ENCODE measurements around the gene CAMSAP2.

Gene CAMSAP2

DNA sequence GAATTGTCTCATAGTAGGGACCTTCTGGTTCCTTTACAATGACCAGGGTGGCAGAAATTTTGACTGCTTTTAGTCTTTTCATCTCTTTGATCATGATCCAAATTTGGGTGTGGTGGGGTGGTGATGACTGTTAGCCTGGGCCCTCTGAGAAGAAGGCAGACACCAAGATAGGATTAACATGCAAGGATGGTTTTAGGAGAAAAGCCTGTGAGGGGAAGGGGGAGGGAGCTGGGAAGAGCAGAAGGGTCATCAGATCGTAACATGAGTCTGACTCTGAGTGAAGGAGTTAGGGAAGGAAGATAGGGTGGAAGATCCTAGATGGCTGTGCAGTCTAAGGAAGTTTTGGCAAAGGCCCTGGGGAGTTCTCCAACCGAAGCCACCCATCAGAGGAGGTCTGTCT, 28.5 kb upstream of the CAMSAP2 start:
- Histone ChIP-seq H3K27me3 (no peaks in the 10 kb centered on the region), H3K4me3 (ENCODE audit: low read depth in 1 of 2, low read length in 1 of 2) (no peak overlapping the region), H3K9me3 (no peaks in the 10 kb centered on the region), H3K27ac (no peak overlapping the region), H3K4me1 (ENCODE audit: control insufficient read depth in 1 of 2, insufficient read depth in 1 of 2, low read depth in 1 of 2, low read length in 1 of 2) (no peaks in the 10 kb centered on the region), H3K36me3 (no peaks in the 10 kb centered on the region)
- TF ChIP-seq, protein P1, sequence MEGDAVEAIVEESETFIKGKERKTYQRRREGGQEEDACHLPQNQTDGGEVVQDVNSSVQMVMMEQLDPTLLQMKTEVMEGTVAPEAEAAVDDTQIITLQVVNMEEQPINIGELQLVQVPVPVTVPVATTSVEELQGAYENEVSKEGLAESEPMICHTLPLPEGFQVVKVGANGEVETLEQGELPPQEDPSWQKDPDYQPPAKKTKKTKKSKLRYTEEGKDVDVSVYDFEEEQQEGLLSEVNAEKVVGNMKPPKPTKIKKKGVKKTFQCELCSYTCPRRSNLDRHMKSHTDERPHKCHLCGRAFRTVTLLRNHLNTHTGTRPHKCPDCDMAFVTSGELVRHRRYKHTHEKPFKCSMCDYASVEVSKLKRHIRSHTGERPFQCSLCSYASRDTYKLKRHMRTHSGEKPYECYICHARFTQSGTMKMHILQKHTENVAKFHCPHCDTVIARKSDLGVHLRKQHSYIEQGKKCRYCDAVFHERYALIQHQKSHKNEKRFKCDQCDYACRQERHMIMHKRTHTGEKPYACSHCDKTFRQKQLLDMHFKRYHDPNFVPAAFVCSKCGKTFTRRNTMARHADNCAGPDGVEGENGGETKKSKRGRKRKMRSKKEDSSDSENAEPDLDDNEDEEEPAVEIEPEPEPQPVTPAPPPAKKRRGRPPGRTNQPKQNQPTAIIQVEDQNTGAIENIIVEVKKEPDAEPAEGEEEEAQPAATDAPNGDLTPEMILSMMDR (IDR thresholded peaks at IDR 0.05): no peak

DNA sequence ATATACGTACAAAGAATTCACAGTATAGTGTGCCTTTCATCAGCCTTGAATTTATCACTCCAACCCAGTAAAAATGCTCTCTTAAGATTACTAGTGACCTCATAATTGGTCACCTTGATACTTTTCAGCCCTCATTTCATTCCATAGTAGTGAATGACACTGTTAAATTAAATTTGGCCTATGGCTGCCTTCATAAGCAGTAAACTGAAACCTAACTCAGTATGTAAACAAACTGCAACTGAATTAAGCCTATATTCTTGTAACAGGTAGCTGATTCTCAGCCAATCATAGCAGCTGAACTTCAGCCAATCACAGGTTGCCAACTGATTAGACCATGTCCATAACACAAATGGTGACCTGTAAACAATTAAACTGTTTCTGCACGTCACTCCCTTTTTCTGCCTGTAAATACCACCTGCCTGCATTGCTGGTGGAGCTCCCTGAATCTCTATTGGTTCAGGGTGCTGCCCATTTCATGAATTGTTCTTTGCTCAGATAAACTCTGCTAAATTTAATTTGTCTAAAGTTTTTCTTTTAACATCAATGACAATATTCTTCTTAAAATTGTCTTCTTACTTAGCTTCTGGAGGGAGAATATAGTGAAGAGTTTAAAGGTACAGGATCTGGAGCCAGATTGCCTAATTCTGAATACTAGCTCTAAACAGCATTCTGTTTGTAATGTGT, 24.0 kb upstream of the CAMSAP2 start:
- Histone ChIP-seq H3K36me3 (no peaks in the 10 kb centered on the region), H3K9me3 (no peaks in the 10 kb centered on the region), H3K4me3 (ENCODE audit: low read depth in 1 of 2, low read length in 1 of 2) (no peak overlapping the region), H3K4me1 (ENCODE audit: control insufficient read depth in 1 of 2, insufficient read depth in 1 of 2, low read depth in 1 of 2, low read length in 1 of 2) (no peaks in the 10 kb centered on the region), H3K27ac (no peak overlapping the region), H3K27me3 (no peaks in the 10 kb centered on the region)
- TF ChIP-seq, protein P1 (IDR thresholded peaks at IDR 0.05): no peak

DNA sequence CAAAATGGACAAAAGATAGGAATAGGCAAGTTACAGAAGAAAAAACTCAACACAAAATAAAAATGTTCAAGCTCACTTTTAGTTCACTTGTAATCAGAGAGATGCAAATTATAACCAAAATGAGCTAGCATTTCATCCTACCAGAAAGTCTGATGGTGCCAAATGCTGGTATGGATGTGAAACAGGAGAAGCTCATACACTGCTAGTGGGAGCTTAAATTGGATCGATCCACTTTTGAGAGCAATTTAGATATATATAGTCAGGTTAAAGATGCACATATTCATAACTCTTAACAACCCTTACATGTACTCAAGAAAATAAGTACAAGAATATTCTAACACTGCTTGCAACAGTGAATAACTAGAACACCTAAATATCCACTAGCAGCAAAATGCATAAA, 18.5 kb upstream of the CAMSAP2 start:
- Histone ChIP-seq H3K27ac (no peak overlapping the region), H3K4me3 (ENCODE audit: low read depth in 1 of 2, low read length in 1 of 2) (no peak overlapping the region), H3K4me1 (ENCODE audit: control insufficient read depth in 1 of 2, insufficient read depth in 1 of 2, low read depth in 1 of 2, low read length in 1 of 2) (no peaks in the 10 kb centered on the region), H3K27me3 (no peaks in the 10 kb centered on the region), H3K36me3 (no peaks in the 10 kb centered on the region), H3K9me3 (no peaks in the 10 kb centered on the region)
- TF ChIP-seq, protein P1 (IDR thresholded peaks at IDR 0.05): no peak

DNA sequence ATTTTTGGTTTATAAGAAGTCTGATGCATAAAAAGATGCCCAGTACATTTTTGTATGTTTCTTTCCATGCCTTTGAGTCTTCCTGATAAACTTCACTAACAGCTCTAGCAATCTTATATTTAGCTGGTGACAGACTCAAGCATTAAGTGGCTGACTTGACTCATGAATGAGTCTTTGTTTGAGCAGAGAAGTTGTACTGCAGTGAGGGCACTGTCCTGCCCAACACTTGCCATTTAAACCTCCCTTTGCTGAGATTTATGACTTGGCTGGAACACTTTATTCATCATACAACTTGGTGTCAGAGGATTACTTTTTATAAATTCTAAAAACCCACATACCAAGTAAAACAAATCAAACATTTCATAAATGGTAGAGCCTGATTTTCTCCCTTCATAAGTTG, 14.6 kb upstream of the CAMSAP2 start:
- H3K27ac ChIP-seq: no peak overlapping the region
- TF ChIP-seq, protein P1 (IDR thresholded peaks at IDR 0.05): no peak
- H3K9me3 ChIP-seq: no peaks in the 10 kb centered on the region
- no peak overlapping the region for H3K4me3 ChIP-seq (ENCODE audit: low read depth in 1 of 2, low read length in 1 of 2)
- no peaks in the 10 kb centered on the region for H3K27me3 ChIP-seq
- no peaks in the 10 kb centered on the region for H3K4me1 ChIP-seq (ENCODE audit: control insufficient read depth in 1 of 2, insufficient read depth in 1 of 2, low read depth in 1 of 2, low read length in 1 of 2)
- no peaks in the 10 kb centered on the region for H3K36me3 ChIP-seq

DNA sequence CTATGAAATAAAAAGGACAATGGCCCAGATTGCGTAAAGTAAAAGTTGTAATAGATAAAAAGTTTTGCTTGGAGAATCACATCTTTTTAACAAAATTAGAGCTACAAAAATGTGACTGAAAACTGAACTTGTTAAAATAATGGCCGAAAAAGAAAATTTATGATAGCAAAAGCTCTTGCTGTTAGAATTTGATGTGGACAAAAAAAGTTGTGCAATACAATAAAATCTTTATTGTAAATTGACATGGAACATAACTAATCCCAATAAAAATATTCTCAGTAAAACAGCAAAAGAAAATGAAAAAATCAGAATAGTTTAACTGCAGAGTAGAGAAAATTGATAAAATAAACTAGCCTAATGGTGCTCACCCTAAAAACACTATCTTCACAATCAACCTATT, 11.4 kb upstream of the CAMSAP2 start:
- Histone ChIP-seq H3K36me3 (no peaks in the 10 kb centered on the region), H3K4me3 (ENCODE audit: low read depth in 1 of 2, low read length in 1 of 2) (no peak overlapping the region), H3K4me1 (ENCODE audit: control insufficient read depth in 1 of 2, insufficient read depth in 1 of 2, low read depth in 1 of 2, low read length in 1 of 2) (no peaks in the 10 kb centered on the region), H3K9me3 (no peaks in the 10 kb centered on the region), H3K27ac (no peak overlapping the region), H3K27me3 (peaks cover 16% of the 10 kb centered on the region)
- TF ChIP-seq, protein P1 (IDR thresholded peaks at IDR 0.05): no peak

All from neutrophil (primary cell).